ENCODE results near the gene RBMS3. TPM values are rescaled to one million over a fixed set of nuclear protein-coding genes. Genes with fewer than 3 reads are reported as not detected.

RBMS3 gene
- total RNA-seq, 1 donor from 2014 or later, result 0.47 TPM

GRCh38 chr3:29949940-29950616 is 669.2 kb downstream of the RBMS3 start:
- Histone ChIP-seq H3K79me2 (ENCODE audit: low read depth) (no peaks in the 10 kb centered on the region), H3K4me3 (no peak overlapping the region), H3K27me3 (no peaks in the 10 kb centered on the region), H3F3A (ENCODE audit: low read depth) (no peaks in the 10 kb centered on the region), H3K36me3 (no peaks in the 10 kb centered on the region), H3K27ac (no peak overlapping the region), H3K9ac (no peak overlapping the region), H4K20me1 (ENCODE audit: low read depth) (no peaks in the 10 kb centered on the region), H3K9me3 (ENCODE audit: low read depth) (no peaks in the 10 kb centered on the region), H3K4me2 (no peak overlapping the region), H3K4me1 (no peaks in the 10 kb centered on the region), H2AFZ (replicated peaks) (peak overlapping the region; percentile 69)
- H3K4me3 Mint-ChIP-seq, result no peak overlapping the region
- no peaks in the 10 kb centered on the region for H3K9me3 Mint-ChIP-seq
- DNase-seq (ENCODE audit: low spot score), result no peak
- H3K27me3 Mint-ChIP-seq (ENCODE audit: insufficient read depth, low read depth), result no peaks in the 10 kb centered on the region
- no peak for TF ChIP-seq EZH2phosphoT487 (IDR thresholded peaks at IDR 0.05)
- no peak for TF ChIP-seq CTCF (IDR thresholded peaks at IDR 0.05)
- TF ChIP-seq EZH2 (IDR thresholded peaks at IDR 0.05), result no peak
- no peaks in the 10 kb centered on the region for H3K36me3 Mint-ChIP-seq
- no peak overlapping the region for H3K27ac Mint-ChIP-seq
- H3K4me1 Mint-ChIP-seq, result peaks cover 4% of the 10 kb centered on the region

- Histone ChIP-seq H3F3A (ENCODE audit: low read depth) (no peaks in the 10 kb centered on the region), H3K9ac (no peak overlapping the region), H3K9me3 (ENCODE audit: low read depth) (no peaks in the 10 kb centered on the region), H3K27ac (no peak overlapping the region), H3K36me3 (no peaks in the 10 kb centered on the region), H3K4me1 (peaks cover 6% of the 10 kb centered on the region), H3K79me2 (ENCODE audit: low read depth) (no peaks in the 10 kb centered on the region), H4K20me1 (ENCODE audit: low read depth) (no peaks in the 10 kb centered on the region), H2AFZ (replicated peaks) (no peak overlapping the region), H3K4me3 (no peak overlapping the region), H3K4me2 (no peak overlapping the region), H3K27me3 (no peaks in the 10 kb centered on the region)
- Mint-ChIP-seq H3K9me3 (no peaks in the 10 kb centered on the region), H3K27me3 (ENCODE audit: insufficient read depth, low read depth) (no peaks in the 10 kb centered on the region), H3K27ac (no peak overlapping the region), H3K36me3 (no peaks in the 10 kb centered on the region), H3K4me1 (peaks cover 4% of the 10 kb centered on the region), H3K4me3 (no peak overlapping the region)
- no peak for TF ChIP-seq CTCF (IDR thresholded peaks at IDR 0.05)
- TF ChIP-seq EZH2 (IDR thresholded peaks at IDR 0.05), result no peak
- no peak for TF ChIP-seq EZH2phosphoT487 (IDR thresholded peaks at IDR 0.05)
- DNase-seq (ENCODE audit: low spot score), result no peak
Measured at GRCh38 chr3:29952431-29952830, 671.6 kb downstream of the RBMS3 start.

GRCh38 chr3:29955413-29955812 is 674.5 kb downstream of the RBMS3 start:
- H3K27ac ChIP-seq, result no peak overlapping the region
- no peak overlapping the region for H3K4me3 Mint-ChIP-seq
- TF ChIP-seq CTCF (IDR thresholded peaks at IDR 0.05) (no peak), EZH2 (IDR thresholded peaks at IDR 0.05) (no peak), EZH2phosphoT487 (IDR thresholded peaks at IDR 0.05) (no peak)
- H4K20me1 ChIP-seq (ENCODE audit: low read depth), result no peaks in the 10 kb centered on the region
- no peaks in the 10 kb centered on the region for H3K36me3 ChIP-seq
- H3K4me2 ChIP-seq, result no peak overlapping the region
- no peaks in the 10 kb centered on the region for H3K9me3 ChIP-seq (ENCODE audit: low read depth)
- DNase-seq (ENCODE audit: low spot score), result no peak
- H3K4me3 ChIP-seq, result no peak overlapping the region
- peaks cover 10% of the 10 kb centered on the region for H3K4me1 Mint-ChIP-seq
- peaks cover 11% of the 10 kb centered on the region for H3K4me1 ChIP-seq
- H3K79me2 ChIP-seq (ENCODE audit: low read depth), result no peaks in the 10 kb centered on the region
- no peaks in the 10 kb centered on the region for H3K27me3 ChIP-seq
- H3K36me3 Mint-ChIP-seq, result no peaks in the 10 kb centered on the region
- H3K27me3 Mint-ChIP-seq (ENCODE audit: insufficient read depth, low read depth), result no peaks in the 10 kb centered on the region
- no peaks in the 10 kb centered on the region for H3F3A ChIP-seq (ENCODE audit: low read depth)
- H3K27ac Mint-ChIP-seq, result no peak overlapping the region
- H3K9ac ChIP-seq, result no peak overlapping the region
- peaks cover 10% of the 10 kb centered on the region for H3K9me3 Mint-ChIP-seq
- no peak overlapping the region for H2AFZ ChIP-seq (replicated peaks)
